Liver (tissue), 3 donors: ENCODE results near the gene STIM1.

Source experiments
- CTCF ChIP-seq: fragments of 150-350 bp; IDR thresholded peaks from 2 replicates; pipeline ENCODE4 v1.5.1; 2017; ENCODE audit warnings: improper control_type of control experiment, low read depth, low read length; ENCODE audit not compliant: missing input control
- FOXA2 ChIP-seq: IDR thresholded peaks from 2 replicates; pipeline ENCODE4 v1.6.1; 2016; ENCODE audit warnings: antibody characterized with exemption
- GABPA ChIP-seq, 2 donors: IDR thresholded peaks in 1 of 2; conservative IDR thresholded peaks in 1 of 2; 2 replicates each; pipeline ENCODE4 v1.6.1; 2016; ENCODE audit warnings: antibody characterized with exemption in 2 of 2, mild to moderate bottlenecking in 1 of 2, moderate library complexity in 1 of 2
- JUND ChIP-seq, 2 donors: IDR thresholded peaks; 2 replicates each; pipeline ENCODE4 v1.6.1; 2016; ENCODE audit warnings: antibody characterized with exemption in 2 of 2
- RXRA ChIP-seq, 2 donors: IDR thresholded peaks; 2 replicates each; pipeline ENCODE4 v1.6.1; 2017 to 2018; ENCODE audit warnings: antibody characterized with exemption in 2 of 2, mild to moderate bottlenecking in 1 of 2
- SP1 ChIP-seq: IDR thresholded peaks from 2 replicates; pipeline ENCODE4 v1.6.1; 2018; ENCODE audit warnings: antibody characterized with exemption, mild to moderate bottlenecking
- YY1 ChIP-seq: IDR thresholded peaks from 2 replicates; pipeline ENCODE4 v1.6.1; 2016; ENCODE audit warnings: antibody characterized with exemption, mild to moderate bottlenecking
- ZBTB33 ChIP-seq: IDR thresholded peaks from 2 replicates; pipeline ENCODE4 v1.6.1; 2016; ENCODE audit warnings: antibody characterized with exemption
- donor health status: healthy.
- donor health status: healthy.

DNA sequence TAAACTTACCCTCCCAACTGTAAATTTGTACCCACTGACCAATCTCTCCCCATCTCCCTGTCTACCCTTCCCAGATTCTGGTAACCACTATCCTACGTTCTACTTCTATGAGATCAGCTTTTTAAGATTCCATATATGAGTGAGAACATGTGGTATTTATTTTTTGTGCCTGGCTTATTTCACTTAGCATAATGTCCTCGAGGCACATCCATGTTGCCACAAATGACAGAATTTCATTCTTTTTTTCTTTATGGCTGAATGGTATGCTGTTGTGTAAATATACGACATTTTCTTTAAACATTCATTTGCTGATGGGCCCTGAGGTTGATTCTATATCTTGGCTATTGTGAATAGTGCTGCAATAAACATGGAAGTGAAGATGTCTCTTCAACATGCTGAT, 164.4 kb downstream of the STIM1 start:
- no peak for TF ChIP-seq RXRA (IDR thresholded peaks at IDR 0.05)
- TF ChIP-seq CTCF = no peak
- no peak for TF ChIP-seq ZBTB33
- TF ChIP-seq FOXA2 = no peak
- no peak for TF ChIP-seq SP1
- no peak for TF ChIP-seq JUND (IDR thresholded peaks at IDR 0.05)
- TF ChIP-seq GABPA (IDR thresholded peaks at IDR 0.05 in 1 of 2, conservative IDR thresholded peaks at IDR 0.05 in 1 of 2) = no peak
- no peak for TF ChIP-seq YY1
